HG02623 (cell line): Measurements from ENCODE around the gene RNF126.
"Not testable (repeated sequence)": the region's sequence is repeated elsewhere in the genome, so short reads cannot be mapped to it uniquely, and the experiment has no call there.

Experiments
- ATAC-seq: cut with Tn5 transposase; IDR thresholded peaks from one replicate; pipeline ENCODE4 v1.9.1; 2021; ENCODE audit warnings: moderate library complexity; ENCODE audit not compliant: unreplicated experiment

The RNF126 gene

DNA sequence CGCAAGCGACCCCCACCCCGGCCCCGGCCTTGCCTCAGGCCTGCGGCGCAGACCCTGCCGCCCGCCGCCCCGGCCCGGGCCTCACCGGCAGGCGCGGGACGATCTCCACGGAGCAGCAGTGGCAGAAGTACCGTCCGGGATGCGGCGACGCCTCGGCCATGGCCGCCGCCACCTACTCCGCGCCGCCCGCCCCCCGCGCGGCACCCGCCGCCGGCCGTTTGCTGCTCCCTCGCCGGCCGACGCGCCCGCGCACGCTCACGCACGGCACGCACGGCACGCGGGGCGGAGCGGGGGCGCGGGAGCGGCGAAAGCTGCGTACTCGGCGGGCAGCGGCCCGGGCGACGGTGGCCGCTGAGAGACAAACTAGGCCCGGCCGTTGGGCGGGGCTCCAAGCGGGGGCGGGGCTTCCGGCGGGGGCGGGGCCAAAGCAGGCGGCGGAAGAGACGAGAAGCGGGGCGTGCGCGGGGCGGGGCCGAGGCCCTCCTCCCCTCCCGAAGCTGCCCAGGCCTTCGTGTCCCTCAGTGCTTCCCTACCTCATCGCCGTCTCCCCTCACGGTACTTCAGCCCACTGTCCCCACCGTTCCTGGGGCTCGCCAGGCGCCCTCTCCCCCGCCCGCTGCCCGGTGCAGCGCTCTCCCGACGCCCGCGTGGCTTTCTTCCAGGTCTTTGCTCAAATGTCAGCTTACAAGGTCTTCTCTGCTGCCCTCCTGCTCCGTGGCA, at the start of gene RNF126:
Gene RNF126 (minus strand): TSS at position 253 of the 720 bp plus-strand sequence. CDS start 93 bp downstream, at position 160.
- peak; percentile 60 for ATAC-seq

DNA sequence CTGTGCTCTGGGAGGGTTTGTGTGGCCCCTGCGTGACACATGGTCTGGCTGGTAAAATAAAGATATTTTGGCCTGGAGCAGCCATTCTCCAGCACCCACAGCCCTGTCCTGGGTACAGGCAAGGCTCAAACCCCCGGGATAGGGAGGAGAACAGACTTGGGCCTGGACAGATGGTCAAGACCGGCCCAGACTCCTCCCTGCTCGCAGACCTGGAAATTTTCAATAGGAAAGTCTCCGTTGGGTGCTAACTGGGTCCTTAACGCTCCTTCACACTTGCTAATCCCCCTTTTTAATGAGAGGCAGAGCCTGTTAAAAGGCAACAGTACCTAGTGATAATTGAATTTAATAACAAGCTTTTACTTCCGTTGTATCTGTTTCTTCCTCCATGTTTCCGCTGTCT, 48.2 kb upstream of the RNF126 start:
- ATAC-seq: no peak

DNA sequence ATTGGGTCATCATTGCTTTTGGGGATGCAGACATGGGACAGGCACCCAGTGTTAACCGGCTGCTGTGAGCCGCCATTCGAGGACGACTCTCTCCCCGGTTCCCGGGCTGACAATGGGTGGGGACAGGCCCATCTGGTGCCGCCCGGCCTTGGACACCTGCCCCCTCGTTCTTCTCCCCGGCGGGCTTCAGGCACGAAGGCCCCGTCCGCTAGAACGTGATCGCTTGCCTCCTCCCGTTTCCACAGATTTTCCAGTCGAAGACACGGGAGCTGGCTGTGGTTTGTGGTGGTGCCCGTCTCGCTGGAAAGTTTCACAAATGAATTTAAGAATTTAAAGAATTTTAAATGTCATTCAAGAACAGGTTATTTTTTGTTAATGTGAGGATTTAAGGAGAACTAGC, 47.8 kb upstream of the RNF126 start:
- ATAC-seq: no peak

DNA sequence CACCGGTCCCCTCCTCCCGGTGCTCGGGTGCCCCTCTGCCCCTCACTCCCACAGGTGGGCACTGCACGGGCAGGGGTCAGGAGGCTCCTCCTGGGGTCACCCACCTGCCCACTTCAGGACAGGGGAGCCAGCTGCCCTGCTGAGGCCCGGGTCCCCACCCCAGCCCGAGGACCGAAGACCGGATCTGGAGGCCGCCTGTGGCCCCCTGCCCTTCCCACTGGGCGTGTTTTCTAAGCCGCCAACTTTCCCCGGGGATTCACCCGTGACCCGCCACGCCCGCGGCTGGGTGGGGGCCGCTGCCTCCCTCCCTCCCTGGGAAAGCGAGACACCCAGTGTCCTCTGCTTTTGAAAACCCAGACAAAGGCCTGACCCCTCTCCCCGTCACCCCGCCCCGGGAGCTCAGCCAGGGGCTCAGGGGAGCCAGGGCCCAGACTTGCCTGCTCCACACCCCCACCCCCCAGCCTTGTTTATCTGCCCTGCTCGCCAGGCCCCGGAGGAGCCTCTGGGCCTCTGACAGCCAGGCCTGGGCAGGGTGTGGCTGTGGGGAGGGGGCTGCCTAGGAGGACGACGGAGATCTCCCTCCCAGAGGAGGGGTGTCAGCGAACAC, 47.1 kb upstream of the RNF126 start:
- ATAC-seq: no peak

DNA sequence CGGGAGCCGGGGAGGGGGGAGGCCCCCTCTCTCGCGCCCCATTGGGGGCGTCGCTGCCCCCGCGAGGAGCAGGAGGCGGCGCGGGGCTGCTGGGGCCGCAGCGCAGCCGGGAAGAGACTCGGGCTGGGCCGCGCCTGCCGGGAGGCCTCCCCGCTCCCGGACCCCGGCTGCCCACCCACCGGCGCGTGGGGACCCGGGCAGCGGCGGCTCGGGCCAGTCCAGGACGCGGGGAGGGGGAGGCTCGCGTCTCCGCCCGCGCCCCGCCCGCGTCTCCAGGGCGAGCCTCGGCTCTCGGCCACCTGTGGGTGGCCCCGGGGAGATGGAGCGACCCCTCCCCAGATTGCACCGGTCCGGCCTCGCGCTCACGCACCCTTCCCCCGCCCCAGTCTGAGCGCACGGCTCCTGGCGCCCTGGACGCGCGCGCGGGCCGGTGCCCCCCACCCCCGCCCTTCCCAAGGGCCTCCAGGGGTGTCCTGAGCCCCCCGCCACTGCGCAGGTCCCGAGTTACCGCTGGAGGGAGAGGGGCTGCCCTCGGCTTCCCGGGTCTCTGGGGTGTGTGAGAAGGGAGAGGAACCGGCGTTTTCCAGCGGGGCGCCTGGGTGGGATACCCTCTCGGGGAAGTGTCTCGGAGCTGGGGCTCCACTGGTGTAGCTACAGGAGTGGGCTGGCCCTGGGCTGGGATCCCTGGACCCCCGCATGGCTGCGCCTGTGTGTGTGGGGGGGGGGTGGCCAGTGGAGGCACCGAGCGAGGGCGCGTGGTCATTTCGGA, 46.4 kb upstream of the RNF126 start:
- ATAC-seq: no peak

DNA sequence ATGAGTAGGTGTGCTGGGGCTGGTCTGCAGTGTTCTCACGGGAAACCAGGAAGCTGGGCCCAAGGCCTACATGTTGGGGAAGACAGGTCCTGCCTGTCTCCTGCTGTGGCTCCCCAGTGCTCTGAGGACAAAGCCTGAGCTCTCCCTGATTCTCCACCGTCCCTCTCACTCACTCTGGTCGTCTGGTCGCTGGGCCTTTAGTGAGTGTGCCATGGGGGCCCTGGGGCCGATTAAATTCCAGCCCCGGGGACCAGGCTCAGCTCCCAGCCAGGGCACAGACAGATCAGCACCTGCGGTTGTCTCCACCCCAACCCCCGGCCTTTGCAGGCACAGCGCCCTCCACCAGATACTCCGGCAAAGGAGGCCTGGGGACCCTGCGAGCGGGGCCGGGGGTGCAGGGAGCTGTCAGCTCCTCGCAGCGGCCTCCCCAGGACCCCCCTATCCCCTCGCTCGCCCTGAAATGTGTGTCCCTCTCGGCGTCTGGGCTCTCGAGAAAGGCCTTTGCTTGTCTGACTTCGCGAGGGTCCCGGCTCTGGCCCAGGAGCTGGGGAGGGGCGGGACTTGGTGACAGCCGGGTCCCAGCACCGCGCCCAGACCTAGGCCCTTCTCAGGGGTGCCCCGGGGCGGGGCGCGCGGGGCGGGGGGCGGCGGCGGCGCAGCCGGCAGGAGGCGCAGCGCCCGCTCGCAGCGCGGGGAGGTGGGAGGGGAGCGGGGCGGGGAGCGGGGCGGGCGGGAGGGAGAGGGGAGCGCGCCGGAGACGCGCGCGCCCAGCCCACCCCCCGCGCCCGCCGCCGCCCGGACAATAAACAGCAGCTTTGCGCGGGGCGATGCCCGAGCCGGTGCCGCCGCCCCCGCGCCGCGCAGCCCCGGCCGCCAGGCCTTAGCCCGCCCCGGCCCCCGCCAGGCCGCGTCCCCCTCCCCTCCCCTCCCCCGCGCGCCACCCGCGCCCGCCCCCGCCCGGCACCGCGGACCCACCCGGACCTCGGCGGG, 45.4 kb upstream of the RNF126 start, which contains the start of gene PALM:
Gene PALM (plus strand): TSS at position 782 of the 990 bp plus-strand sequence. CDS start 212 bp downstream, outside the sequence.
- no peak for ATAC-seq

DNA sequence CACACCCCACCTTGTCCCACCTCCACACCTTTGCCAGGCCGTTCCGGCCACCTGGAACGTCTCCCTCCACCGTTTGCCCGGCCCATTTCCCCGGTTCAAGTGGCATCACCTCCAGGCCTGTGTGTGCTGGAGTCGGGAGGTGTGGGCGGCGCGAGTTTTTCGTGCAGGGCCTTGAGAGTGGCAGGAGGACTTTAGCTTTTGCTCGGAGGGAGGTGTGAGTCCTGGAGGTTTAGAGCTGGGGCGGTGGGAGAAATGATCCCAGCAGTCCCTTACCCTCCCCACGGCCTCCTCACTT, 41.4 kb upstream of the RNF126 start:
- no peak for ATAC-seq

DNA sequence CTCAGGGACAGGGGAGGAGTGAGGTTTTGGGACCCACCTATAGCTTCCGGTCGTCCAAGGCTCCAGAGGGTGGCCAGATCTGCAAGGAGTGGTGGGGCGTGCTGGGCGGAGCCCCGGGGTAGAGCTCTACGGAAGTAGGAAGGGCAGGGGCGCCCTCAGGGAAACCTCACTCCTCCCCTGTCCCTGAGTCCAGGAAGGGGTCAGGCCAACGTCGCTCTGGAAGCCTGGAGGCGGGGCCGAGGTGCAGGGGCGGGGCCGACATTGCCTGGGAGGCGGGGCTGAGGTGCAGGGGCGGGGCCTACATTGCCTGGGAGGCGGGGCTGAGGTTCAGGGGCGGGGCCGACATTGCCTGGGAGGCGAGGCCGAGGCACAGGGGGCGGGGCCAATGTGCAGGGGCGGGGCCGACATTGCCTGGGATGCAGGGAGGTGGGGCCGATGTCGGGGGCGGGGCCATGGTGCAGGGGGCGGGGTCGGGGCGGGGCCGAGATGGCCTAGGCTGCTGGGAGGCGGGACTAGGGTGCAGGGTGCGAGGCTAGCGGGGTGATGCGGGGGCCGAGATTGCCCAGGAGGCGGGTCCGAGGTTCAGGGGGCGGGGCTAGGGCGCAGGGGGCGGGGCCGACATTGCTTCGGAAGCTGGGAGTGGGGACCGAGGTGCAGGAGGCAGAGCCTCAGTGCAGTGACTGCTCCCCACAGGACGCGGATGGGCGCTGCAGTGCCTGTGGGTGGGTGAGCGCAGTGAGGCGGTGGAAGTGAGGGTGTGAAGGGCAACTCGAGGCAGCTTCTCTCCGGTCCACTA, 40.8 kb upstream of the RNF126 start:
- ATAC-seq: no peak

DNA sequence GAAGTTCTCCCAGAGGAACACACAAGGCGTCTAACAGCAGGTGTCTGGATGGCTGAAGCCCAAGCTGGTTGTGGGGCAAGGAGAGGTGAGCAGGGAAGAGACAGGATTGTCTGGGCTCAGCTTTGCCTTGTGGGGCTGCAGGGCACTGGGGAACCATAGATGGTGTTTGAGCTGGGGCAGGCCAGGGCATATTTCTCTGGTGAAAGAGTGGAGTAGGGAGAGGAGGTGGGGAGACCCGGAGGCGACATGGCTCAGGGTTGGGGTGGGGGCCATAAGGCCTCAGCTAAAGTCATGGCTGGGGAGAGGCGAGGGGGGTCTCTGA, 40.3 kb upstream of the RNF126 start:
- ATAC-seq: no peak

DNA sequence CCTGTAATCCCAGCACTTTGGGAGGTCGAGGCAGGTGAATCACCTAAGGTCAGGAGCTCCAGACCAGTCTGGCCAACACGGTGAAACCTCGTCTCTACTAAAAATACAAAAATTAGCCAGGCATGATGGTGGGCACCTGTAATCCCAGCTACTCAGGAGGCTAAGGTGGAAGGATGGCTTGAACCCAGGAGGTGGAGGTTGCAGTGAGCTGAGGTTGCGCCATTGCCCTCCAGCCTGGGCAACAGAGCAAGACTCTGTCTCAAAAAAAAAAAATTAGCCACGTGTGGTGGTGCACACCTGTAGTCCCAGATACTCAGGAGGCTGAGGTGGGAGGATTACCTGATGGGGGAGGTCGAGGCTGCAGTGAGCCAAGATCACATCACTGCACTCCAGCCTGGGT, 39.8 kb upstream of the RNF126 start:
- ATAC-seq: not testable (repeated sequence)

DNA sequence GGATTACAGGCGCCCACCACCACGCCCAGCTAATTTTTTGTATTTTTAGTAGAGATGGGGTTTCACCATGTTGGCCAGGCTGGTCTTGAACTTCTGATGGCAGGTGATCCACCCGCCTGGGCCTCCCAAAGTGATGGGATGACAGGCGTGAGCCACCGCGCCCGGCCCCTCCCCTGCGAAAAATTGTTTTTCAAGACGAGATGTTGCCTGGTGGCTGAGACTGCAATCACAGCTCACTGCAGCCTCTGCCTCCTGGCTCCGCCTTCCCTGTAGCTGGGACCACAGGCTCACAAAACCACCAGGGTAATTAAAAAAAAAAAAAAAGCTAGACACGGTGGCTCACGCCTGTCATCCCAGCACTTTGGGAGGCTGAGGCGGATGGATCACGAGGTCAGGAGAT, 36.9 kb upstream of the RNF126 start:
- ATAC-seq: not testable (repeated sequence)

DNA sequence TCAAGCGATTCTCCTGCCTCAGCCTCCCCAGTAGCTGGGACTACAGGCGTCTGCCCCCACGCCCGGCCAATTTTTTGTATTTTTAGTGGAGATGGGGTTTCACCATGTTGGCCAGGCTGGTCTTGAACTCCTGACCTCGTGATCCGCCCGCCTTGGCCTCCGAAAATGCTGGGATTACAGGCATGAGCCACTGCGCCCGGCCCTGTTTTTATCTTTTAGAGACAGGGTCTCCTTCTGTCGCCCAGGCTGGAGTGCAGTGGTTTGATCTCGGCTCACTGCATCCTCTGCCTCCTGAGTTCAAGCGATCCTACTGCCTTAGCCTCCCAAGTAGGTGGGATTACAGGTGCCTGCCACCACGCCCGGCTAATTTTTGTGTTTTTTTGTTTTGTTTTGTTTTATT, 35.5 kb upstream of the RNF126 start:
- ATAC-seq: not testable (repeated sequence)

DNA sequence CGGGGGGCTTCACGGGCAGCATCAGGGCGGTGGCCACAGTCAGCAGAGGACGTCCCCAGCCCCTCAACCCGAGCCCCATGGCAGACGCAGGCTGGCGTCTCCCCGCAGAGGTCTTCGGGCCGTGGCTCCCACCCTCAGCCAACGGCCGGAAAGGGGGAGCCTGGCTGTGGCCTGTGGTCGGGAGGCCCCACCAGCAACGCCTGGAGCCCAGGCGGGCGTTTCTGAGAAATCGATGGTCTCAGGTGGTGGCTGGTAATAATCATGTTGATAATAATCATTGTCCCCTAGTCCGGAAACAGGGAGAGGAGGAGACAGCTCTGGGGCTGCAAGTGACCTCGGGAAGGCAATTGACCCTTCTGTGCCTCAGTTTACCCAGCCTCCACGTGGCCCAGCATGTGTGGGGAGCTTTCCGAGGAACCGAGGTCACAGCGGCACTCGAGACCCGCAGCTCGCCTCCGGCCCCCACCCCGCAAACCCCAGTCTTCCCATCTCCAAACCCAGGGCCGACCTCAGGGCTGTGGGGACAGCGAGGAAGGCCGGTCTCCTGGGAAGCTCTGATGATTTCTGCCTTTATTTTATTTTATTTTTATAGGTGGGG, 32.4 kb upstream of the RNF126 start, which contains the start of gene PRSS57:
Gene PRSS57 (minus strand): TSS at position 101 of the 598 bp plus-strand sequence. CDS start 22 bp downstream, at position 79.
- ATAC-seq: no peak

DNA sequence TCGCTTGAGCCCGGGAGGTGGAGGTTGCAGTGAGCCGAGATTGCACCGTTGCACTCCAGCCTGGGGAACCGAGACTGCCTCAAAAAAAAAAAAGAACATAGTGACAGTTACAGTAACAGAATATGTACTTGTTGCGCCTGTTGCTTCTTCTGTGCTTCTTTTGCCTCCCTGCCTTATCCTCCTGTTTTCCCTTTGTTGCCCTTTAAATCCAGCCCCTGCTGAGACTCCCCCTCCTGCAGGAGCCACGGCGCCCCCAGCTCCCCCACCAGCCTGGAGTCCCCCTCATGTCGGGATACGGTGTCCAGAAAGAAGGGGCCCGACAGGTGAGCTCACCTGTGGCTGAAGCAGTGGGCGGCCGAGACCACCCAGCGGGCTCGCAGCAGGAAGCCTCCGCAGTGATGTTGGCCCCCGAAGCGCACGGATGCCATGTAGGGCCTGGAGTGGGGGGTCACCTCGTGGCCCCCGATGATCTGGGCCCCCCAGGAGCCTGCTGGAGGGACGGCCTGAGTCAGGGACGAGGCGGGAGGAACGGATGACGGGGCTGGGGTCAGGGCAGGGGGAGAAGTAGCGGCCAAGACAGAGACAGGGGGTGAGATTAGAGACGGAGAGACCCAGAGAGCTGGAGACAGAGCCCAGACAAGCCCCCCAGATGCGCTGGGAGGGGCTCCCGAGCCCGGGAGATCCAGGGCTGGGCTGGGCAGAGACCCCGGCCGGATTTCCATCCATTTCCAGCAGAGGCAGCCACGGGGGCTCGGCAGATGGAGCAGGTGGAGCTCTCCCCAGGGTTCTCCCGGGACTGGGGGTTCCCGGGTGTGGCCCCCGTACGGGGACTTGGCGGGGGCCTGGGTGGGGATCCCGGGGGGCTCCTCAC, 31.7 kb upstream of the RNF126 start:
- ATAC-seq: no peak

DNA sequence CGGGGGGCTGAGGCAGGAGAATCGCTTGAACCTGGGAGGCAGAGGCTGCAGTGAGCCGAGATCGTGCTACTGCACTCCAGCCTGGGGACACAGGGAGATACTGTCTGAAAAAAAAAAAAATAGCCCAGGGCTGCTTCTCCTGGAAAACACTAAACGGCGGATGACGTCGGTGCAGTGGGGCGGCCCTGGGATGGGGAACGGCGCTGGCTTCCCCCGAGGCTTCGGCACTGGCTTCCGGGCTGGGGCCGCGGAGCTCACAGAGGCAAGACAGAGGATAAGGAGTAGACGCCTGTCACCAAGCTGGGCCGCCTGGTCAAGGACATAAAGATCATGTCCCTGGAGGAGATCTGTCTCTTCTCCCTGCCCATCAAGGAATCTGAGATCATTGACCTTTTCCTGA, 27.2 kb upstream of the RNF126 start:
- ATAC-seq: no peak

DNA sequence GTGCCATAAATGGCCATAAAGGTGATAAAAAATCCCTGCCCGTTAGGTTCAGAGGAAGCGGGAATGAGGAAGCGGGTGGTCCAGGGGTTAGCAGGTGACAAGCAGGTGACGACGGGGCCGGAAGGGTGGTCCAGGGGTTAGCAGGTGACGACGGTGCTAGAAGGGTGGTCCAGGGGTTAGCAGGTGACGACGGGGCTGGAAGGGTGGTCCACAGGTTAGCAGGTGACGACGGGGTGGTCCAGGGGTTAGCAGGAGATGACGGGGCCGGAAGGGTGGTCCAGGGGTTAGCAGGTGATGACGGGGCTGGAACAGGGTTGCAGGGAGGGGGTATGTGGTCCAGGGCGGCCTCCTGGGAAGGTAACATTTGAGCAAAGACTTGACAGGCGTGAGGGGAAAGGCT, 26.0 kb upstream of the RNF126 start:
- ATAC-seq: no peak

DNA sequence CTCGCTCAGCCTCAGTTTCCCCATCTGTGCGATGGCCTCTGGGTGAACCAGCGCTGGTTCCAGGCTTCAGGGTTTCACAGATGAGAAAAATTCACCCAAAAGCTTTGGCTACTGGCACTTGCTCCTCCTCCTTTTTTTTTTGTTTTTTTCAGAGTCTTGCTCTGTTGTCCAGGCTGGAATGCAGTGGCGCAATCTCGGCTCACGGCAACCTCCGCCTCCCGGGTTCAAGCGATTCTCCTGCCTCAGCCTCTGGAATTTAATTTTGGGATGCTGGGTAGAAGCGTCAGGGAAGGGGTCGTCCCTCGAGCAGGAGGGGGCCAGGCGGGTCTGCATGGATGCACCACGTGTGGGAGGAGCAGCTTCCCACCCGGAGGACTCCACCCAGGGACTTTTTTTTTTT, 25.2 kb upstream of the RNF126 start:
- no peak for ATAC-seq

DNA sequence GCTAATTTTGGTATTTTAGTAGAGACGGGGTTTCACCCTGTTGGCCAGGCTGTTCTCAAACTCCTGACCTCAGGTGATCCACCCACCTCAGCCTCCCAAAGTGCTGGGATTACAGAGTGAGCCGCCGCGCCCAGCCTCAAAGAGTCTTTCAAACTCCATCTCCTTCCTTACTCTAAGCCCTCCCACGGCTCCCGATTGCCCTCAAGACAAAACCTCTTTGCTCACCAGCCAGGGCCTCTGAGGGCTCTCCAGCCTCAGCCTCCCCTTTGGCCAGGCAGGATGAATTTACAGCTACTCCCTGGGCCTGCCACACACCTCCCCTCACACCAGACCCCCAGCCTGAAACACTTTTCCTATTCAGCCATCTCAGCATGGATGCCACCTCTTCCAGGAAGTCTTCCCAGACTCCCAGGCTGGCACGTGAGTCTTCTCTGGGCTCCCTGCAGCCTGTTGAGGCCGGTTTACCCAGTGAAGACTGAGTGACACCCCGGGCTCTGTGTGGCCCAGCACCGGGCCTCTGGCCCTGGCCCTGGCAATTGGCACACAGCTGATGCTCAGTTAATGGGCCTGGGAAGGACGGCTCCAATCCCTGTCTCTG, 24.7 kb upstream of the RNF126 start:
- ATAC-seq: no peak
